HG02884 (cell line): ENCODE measurements around the gene MYO19.

Experiments used
- ATAC-seq: cut with Tn5 transposase; IDR thresholded peaks from one replicate; pipeline ENCODE4 v1.9.1; 2021; ENCODE audit warnings: mild to moderate bottlenecking, moderate library complexity; ENCODE audit not compliant: unreplicated experiment

MYO19 gene

GRCh38 chr17:36534840-36535668 is at the start of gene MYO19, which contains the start of gene PIGW:
Gene MYO19, minus strand, starts transcription at chr17:36534868. Its CDS starts 2,330 bp downstream, at chr17:36532538.
Gene PIGW, plus strand, starts transcription at chr17:36534987. Its CDS starts 2,115 bp downstream, at chr17:36537102.
- peak; percentile 62 for ATAC-seq

DNA sequence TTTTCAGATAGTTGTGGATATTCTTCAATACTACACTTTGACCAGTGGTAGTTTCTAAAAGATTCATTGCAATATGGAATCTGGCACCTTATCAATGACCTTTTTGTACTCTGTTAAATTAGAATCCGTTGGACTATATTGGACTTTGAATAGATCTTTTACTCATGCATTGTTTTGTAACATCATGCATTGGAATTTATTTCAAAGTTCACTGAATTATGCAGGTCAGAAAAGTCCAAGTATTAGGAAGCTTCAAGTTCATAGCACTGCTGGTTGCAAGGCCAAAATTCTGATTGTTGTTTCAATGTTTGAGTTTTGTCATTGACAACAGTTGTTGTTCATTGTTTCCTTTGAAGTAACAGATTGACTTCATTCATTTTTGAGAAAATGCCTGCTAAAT is 49.1 kb upstream of the MYO19 start:
- ATAC-seq = no peak

DNA sequence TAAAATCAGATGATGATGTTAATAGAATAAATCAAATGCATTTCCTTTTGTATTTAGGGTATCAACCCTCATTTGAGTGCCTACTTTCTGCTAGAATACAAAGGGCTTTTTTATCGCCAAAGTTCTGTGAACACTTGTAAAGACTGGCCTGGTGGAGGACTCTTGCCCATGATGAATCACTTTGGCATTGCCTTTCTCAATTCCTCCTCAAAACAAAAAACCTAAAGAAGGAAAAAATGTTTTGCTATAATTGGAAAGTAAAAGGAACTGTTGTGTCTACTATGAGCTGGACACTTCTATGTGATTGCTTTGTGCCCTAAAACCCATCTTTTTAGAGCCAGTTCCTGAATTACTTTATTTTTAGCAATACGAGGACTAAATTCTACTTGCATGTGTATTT is 44.0 kb upstream of the MYO19 start:
- ATAC-seq = no peak

DNA sequence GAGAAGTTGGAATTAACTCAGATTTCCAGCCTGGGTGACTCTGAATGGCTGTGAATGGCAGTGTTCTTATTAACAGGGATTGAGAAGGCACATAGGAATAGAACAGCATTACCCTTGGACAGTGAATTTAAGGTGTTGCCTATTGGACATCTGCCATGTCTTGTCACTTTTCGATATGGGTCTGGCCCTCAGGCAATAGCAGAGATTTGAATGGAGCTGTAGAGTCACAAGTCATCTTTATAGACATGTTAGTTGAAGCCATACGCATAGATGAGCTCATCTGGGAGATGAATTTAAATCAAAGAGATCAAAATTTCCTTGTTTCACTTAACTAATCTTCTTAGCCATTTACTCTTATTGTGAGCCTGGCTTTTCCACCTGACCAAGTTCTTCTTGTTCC is 42.1 kb upstream of the MYO19 start:
- ATAC-seq = no peak

GRCh38 chr17:36575028-36575427 is 40.4 kb upstream of the MYO19 start:
- ATAC-seq = no peak

DNA sequence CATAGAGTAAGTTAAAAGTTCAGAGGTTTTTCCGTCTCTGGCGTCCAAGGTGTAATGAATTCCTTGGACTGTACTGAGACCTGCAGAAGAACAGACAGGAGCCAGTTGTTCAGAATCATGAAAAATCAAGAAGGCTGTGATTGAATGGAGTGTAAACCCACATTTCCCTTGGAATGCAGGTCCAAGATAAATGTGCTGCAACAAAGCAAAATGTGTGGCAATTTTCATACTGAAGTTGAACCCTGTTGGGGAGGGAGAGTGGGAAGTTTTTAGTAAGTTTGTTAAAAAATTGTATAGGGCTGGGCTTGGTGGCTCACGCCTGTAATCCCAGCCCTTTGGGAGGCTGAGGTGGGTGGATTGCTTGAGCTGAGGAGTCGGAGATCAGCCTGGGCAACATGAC is 31.4 kb upstream of the MYO19 start:
- ATAC-seq = no peak

GRCh38 chr17:36553459-36553858 is 18.8 kb upstream of the MYO19 start:
- ATAC-seq = no peak

DNA sequence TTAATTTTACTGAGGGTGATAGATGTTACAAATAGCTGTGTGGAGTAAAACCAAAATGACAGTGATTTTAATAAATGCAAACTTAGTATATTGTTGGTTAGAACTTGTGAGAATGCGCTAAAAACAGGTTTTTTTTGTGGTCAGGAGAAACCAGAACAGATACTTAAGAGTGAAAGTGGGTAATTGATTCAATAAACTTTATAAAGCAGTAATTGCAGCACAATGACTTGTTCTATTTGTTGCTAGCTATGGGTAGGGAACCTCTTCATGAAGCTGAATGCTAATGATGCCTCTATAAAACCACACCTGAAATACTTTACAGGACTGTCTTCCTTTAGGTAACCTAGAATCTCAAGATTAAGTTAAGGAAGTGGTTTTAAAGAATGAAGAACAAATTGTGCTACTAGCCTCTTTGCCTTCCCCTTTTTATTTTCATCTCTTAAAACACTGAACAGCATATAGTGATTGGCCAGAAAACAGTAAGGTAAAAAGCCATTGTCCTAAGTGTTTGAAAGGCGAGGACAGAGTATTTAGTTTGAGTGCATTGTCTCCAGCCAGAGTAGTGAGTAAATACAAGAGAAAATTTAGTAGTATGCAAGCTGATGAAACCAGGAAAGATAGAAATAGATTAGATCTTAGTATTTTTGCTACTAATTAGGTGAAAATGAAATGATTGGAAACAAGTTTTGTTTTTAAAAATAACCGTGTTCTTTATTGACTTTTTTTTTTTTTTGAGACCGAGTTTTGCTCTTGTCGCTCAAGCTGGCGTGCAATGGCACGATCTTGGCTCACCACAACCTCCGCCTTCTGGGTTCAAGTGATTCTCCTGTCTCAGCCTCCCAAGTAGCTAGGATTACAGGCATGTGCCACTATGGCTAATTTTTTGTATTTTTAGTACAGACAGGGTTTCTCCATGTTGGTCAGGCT is 16.1 kb upstream of the MYO19 start:
- ATAC-seq = no peak

- no peak for ATAC-seq
Measured at GRCh38 chr17:36547776-36548175, 13.1 kb upstream of the MYO19 start.

- ATAC-seq = no peak
Measured at GRCh38 chr17:36546418-36547093, 11.9 kb upstream of the MYO19 start.

GRCh38 chr17:36545465-36546417 is 11.1 kb upstream of the MYO19 start:
- ATAC-seq = peak; percentile 43

DNA sequence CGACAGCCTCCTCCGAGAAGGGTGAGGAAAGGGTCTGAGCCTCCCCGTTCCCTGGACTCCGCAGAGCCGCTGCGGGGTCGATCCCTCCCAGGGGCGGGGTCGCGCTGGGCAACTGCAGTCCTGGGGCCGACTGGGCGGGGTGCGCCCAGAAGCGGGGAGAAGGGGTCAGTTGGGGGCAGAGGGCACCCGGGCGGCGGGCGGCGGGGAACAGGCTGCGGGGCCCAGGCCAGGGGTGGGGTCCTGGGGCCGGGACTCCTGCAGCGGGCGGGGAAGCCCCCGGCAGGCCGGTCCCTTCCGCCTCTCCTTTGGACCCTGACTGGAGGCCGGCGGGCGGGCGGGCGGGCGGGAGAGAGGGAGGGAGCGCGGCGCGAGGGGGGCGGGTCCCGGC is 10.4 kb upstream of the MYO19 start:
- no peak for ATAC-seq

DNA sequence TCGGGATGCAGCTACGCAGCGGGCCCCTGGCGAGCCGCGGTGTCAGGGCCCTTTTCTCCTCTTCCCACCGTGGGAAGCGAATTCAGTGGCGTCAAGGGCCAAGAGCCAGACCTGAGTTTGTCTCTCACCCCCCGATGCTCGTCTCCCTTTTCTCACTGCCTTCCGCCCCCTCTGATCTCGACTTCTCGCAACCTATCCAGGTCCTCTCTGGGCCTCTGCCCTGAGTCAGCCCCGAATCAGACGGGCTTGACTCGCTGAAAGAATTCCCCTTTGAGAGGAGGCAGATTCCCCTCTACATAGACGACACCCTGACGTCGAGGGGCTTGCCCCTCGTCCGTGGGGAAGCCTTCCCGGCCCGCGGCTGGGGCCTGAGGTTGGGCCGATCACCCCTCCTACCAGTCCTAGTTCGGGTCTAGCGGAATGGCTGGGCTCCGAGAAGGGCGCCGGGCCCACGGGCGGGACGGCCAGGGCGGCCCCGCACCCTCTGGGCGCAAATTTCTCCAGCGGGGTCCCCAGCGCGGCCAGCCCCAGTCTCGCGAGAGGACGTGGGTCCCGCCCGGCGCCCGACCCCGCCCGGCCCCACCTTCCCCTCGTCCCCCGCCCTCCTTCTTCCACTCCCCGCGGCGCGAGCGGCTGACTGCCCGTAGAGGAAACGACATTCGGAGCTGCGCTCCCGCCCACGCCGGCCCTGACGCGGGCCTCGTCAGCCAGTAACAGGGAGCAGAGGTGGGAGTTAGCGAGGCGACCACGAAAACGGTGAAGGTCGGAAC is 9.8 kb upstream of the MYO19 start, which contains the start of gene GGNBP2:
GGNBP2 (plus strand) TSS at position 613 of the 770 bp plus-strand sequence. CDS start 806 bp downstream, outside the sequence.
- peak; percentile 39 for ATAC-seq

- ATAC-seq = no peak
Measured at GRCh38 chr17:36544044-36544306, 9.3 kb upstream of the MYO19 start.

DNA sequence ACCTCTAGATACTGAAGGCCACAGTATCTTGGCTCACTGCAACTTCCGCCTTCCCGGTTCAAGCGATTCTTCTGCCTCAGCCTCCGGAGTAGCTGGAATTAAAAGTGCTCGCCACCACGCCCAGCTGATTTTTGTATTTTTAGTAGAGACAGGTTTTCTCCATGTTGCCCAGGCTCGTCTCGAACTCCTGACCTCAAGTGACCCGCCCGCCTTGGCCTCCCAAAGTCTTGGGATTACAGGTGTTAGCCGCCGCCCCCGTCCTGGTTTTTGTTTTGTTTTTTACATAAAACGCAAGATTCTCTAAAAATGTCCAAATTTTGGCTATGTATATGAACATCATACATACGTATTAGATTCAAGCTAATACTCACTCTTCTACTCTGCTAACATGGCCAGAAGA is 8.1 kb upstream of the MYO19 start:
- no peak for ATAC-seq

DNA sequence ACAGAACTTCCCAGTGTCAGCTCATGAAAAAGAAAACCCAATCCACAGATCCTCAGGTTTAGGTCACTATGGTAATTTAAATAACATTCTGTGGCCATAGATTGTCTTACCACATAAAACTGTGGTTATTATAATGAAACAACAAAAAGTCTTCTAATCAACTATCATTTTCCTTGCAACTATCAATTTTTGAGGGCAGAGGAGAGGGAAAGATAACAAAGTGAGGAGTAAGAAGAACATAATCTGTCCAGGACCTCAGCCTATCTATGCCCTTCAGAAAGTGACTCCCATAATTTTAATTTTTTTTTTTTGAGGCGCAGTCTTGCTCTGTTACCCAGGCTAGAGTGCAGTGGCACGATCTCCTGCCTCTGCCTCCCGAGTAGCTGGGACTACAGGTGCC is 6.0 kb upstream of the MYO19 start:
- no peak for ATAC-seq

GRCh38 chr17:36535669-36536081 is 1.0 kb upstream of the MYO19 start:
- peak; percentile 12 for ATAC-seq

GRCh38 chr17:36533935-36534839 is 481 bp downstream of the MYO19 start:
- ATAC-seq = peak; percentile 36
